H1 (cell line): ENCODE results near the gene PLA2G4A.

Source experiments
- CTCF ChIP-seq, 3 experiments: IDR thresholded peaks; 1 replicate in 2 of 3; 2 replicates in 1 of 3; pipeline versions ENCODE4 v1.5.1 to v1.6.1; 2011; ENCODE audit warnings: low read length in 3 of 3, mild to moderate bottlenecking in 3 of 3, inconsistent platforms in 2 of 3, low read depth in 1 of 3, moderate library complexity in 1 of 3; ENCODE audit not compliant: insufficient read depth in 1 of 3; ENCODE audit errors: control extremely low read depth in 1 of 3
- EP300 ChIP-seq, 2 experiments: IDR thresholded peaks; 1 replicate in 1 of 2; 2 replicates in 1 of 2; pipeline ENCODE4 v1.6.1; 2011 to 2012; ENCODE audit warnings: low read depth in 2 of 2, low read length in 2 of 2, mild to moderate bottlenecking in 2 of 2, borderline replicate concordance in 1 of 2, inconsistent platforms in 1 of 2, moderate library complexity in 1 of 2
- GTF2F1 ChIP-seq: IDR thresholded peaks from 2 replicates; pipeline ENCODE4 v1.6.1; 2012; ENCODE audit warnings: low read depth, low read length, improper control_type of control experiment, borderline replicate concordance
- JUND ChIP-seq: IDR thresholded peaks from 2 replicates; pipeline ENCODE4 v1.6.1; 2011; ENCODE audit warnings: mild to moderate bottlenecking, improper control_type of control experiment, low read length
- KDM1A ChIP-seq: fragments of 200-600, 300-600 bp; sonication (generic); IDR thresholded peaks from 2 replicates; pipeline ENCODE4 v1.7.1; 2016; ENCODE audit warnings: mild to moderate bottlenecking, low read length, borderline replicate concordance
- POLR2AphosphoS5 ChIP-seq: IDR thresholded peaks from 2 replicates; pipeline ENCODE4 v1.6.1; 2011; ENCODE audit warnings: low read depth, low read length
- RNF2 ChIP-seq: fragments of 200-900, 300-1000 bp; sonication (generic); IDR thresholded peaks from 2 replicates; pipeline ENCODE4 v1.7.1; 2016; ENCODE audit warnings: borderline replicate concordance, low read depth, mild to moderate bottlenecking, antibody characterized with exemption, low read length; ENCODE audit not compliant: poor library complexity, severe bottlenecking; ENCODE audit errors: missing control alignments
- USF2 ChIP-seq: IDR thresholded peaks from 2 replicates; pipeline ENCODE4 v1.6.1; 2011; ENCODE audit warnings: low read length, improper control_type of control experiment

GRCh38 chr1:186983327-186983726 lies 154.6 kb downstream of the PLA2G4A start:
- TF ChIP-seq CTCF (IDR thresholded peaks at IDR 0.05; ENCODE audit: control extremely low read depth in 1 of 3, insufficient read depth in 1 of 3, low read depth in 1 of 3, low read length in 3 of 3) (no peak), POLR2AphosphoS5 (no peak), USF2 (no peak), GTF2F1 (no peak), RNF2 (no peak), EP300 (IDR thresholded peaks at IDR 0.05; ENCODE audit: borderline replicate concordance in 1 of 2, low read depth in 2 of 2, low read length in 2 of 2) (no peak), KDM1A (no peak), JUND (no peak)
